GM18951 (cell line): ENCODE results near the gene CPNE1.

Source experiments
- POLR2A ChIP-seq: IDR thresholded peaks from 4 replicates; pipeline ENCODE4 v1.6.1; 2011; ENCODE audit warnings: mild to moderate bottlenecking; ENCODE audit not compliant: insufficient read length, insufficient read depth; ENCODE audit errors: extremely low read depth
- in situ Hi-C: fragments of 300-500 bp; cut with MboI; formaldehyde crosslinking; loops from one replicate; pipeline ENCODE4 v1.12.0; 2022; ENCODE audit warnings: low sequenced_read_pairs, mixed read lengths, inconsistent platforms; ENCODE audit not compliant: unreplicated experiment

The CPNE1 gene

DNA sequence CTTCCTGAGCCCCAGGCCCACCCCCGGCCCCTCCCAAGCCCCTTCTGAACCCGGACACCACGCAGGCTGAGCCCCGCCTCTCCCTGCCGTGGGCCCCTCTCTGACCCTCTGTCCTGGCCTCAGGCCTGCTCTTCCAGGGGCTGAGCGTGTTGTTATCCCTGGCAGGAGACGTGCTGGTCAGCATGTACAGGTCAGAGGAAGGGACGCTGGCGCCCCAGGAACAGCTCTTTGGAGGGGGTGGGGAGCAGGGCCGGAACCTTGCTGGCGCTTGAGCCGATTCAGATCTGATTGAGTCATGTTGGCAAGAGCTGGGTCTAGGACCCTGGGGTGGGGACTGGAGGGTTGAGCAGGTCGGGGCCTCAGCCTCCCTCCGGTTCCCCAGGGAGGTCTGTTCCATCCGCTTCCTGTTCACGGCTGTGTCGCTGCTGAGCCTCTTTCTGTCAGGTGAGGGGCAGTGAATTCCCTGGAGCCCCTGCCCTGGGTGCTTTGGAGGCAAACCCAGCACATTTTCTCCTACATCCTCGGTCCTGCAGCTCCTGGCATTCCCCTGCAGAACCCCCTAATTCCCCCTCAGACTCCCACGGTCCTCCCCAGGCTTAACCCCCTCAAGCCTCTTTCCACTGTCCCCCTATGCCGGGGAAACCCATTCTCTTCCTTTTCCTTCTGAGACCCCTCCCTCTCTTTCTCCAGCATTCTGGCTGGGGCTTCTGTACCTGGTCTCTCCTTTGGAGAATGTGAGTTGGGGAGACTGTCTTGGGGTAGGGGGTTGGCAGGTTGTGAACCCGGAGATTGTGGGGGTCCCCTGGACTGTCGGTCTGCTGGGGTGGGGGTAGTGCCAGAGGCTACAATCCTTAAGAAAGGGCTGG, 47.1 kb downstream of the CPNE1 start:
- TF ChIP-seq POLR2A: peak; percentile 33
- in situ Hi-C loops: no loop called here

DNA sequence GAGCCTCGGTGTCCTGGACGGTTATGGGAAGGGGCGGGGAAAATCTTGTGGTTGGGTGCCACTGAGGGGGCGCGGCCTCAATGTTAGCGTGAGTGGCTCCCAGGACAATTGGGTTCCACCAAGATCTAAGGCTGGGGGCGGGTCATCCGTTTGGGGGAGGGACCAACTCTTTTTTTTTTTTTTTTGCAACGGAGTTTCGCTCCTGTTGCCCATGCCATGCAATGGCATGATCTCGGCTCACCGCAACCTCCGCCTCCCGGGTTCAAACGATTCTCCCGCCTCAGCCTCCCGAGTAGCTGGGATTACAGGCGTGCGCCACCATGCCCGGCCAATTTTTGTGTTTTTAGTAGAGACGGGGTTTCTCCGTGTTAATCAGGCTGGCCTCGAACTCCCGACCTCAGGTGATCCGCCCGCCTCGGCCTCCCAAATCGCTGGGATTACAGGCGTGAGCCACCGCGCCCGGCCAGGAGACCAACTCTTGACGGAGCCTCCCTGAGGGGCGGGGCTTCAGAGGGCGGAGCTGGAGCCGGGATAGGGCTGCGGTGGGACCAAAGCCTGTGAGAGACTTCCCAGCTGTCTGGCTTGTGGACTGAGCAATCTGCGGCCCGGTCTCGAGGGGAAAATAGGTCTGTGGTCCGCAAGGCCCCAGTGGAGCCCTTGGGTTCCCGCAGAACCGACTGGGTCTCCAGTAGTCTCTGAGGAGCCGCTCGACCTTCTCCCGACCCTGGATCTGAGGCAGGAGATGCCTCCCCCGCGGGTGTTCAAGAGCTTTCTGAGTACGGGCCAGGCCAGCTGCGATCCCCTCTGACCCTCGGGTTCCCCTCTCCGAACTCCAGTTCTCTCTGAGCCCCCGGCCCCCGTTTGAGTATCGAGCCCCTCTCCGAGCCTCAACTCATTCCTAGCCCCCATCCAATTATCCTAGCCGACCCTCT, 48.0 kb downstream of the CPNE1 start:
- TF ChIP-seq POLR2A: peak; percentile 44
- in situ Hi-C loops: no loop called here

DNA sequence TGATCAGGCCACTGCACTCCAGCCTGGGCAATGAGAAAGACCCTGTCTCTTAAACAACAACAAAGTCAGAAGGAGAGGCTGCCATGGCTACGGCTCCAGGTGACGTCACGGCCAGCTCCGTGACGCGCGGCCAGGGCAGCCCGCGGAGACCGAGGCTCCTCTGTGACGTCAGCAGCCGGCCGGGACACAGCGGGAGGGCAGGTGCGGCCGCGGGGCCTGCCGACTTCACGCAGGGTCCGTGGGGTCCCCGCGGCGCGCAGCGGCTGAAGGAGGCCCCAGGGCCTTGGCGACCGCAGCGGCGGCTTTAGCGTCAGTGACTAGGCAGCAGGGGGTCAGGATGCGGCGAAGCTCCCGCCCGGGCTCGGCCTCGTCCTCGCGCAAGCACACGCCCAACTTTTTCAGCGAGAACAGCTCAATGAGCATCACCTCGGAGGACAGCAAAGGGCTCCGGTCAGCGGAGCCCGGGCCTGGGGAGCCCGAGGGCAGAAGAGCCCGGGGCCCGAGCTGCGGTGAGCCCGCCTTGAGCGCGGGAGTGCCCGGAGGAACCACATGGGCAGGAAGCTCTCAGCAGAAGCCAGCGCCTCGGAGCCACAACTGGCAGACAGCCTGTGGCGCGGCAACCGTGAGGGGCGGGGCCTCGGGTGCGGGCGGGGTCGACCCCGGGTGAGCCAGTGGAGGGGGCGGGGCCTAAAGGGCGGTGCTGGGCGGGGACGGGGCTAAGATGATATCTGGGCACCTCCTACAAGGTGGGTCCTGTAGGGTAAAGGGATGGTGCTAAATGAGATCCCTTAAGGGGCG, 48.8 kb downstream of the CPNE1 start, which contains the start of gene SPAG4:
Gene SPAG4 (plus strand): TSS at position 163 of the 798 bp plus-strand sequence. CDS start 175 bp downstream, at position 338.
- peak; percentile 77 for TF ChIP-seq POLR2A
- in situ Hi-C loops: no loop called here

DNA sequence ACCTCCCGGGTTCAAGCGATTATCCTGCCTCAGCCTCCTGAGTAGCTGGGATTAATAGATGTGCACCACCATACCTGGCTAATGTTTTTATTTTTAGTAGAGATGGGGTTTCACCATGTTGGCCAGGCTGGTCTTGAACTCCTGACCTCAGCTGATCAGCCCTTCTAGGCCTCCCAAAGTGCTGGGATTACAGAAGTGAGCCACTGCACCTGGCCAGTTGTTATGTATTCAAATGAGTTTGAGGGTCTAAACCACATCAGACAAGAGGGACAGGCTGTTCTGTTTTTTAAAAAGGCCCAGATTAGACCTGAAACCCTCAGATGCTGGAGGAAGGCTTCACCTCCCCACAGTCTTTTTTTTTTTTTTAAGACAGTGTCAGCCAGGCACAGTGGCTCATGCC, 53.2 kb downstream of the CPNE1 start:
- TF ChIP-seq POLR2A: no peak
- in situ Hi-C loops: no loop called here

DNA sequence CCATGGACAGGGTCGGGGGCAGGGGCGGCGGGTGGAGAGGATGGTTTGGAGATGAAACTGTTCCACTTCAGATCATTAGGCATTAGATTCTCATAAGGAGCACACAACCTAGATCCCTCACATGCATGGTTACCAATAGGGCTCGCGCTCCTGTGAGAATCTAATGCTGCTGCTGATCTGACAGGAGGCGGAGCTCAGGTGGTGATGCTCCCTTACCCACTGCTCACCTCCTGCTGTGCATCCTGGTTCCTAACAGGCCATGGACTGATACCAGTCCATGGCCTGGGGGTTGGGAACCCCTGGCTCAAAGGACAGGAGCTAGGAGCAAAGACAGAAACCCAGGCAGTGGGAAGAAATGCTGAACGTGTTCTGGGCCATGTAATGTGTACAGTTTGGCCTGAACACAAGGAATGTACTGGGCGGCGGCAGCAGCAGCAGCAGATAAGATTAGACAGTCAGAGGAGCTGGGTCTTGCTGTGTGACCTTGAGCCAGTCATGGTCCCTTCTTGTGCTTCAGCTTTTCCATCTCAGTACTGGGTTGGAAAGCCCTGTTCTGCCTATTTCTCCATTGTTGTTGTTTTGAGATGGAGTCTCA, 53.8 kb downstream of the CPNE1 start:
- no peak for TF ChIP-seq POLR2A
- in situ Hi-C loops: no loop called here

DNA sequence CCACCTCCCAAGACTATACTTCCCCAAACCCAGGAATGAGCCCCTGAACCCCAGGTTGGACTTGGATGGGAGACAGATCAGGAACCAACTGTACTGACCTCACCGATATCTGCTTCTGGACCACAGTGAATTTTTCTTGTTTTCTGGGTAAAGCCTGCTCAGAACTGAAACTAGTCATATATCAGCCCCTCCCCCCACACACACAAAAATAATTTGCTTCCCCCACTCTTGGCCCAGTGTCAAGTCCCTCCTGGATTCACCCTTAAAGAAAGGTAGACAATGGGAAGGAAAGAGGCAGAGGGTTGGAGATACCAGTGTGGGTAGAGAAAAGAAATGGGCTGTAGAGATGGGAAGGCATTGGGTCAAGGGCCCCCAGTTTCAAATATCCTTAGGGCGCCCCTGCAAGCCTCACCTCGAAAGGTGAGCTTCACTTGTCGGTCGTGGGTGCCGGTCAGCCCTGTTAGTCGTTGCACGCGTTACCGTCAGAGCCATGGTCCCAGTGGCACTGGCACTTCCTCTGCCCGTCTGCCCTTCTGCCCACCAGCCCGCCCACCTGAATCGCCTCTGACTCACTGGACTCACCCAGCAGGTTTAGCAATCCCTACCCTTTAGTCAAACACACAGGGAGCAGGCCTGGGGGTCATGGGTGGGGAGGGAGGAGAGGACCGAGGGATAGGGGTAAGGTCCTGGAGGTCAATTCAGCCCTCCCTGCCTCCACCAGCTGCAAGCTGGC, 57.5 kb downstream of the CPNE1 start:
- TF ChIP-seq POLR2A: no peak
- in situ Hi-C loops: no loop called here

DNA sequence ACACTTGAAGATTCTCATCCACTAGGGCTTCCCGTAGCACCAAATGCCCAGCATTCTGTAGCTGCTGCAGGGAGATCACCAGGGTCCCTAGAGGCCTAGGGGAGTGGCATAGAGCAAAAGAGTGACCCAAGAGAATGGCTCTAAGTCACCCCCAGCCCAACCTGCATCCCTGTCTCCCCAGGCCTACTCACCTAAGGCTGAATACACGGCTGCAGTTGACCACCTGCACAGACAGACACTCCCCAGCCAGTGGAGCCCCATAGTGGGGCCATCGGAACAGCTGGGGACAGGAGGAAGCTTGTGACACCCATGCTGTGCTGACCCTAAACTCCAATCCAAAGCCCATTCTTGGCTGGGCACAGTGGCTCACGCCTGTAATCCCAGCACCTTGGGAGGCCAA, 58.6 kb downstream of the CPNE1 start:
- in situ Hi-C loops: no loop called here
- no peak for TF ChIP-seq POLR2A

DNA sequence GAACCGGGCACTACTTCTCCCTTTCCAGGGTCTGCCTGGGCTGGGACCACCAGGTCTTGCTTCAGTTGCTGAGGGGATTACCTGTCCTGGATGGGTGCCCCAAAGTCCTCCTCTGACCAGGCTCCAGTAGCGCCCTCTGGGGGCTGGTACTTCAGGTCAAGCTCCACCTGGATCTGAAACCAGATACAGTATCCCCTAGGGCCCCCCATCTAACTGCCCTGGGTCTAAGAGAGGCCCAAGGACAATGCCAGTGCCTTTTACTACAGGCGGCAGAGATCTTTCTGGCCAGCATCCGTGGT, 60.3 kb downstream of the CPNE1 start:
- in situ Hi-C loops: no loop called here
- no peak for TF ChIP-seq POLR2A

DNA sequence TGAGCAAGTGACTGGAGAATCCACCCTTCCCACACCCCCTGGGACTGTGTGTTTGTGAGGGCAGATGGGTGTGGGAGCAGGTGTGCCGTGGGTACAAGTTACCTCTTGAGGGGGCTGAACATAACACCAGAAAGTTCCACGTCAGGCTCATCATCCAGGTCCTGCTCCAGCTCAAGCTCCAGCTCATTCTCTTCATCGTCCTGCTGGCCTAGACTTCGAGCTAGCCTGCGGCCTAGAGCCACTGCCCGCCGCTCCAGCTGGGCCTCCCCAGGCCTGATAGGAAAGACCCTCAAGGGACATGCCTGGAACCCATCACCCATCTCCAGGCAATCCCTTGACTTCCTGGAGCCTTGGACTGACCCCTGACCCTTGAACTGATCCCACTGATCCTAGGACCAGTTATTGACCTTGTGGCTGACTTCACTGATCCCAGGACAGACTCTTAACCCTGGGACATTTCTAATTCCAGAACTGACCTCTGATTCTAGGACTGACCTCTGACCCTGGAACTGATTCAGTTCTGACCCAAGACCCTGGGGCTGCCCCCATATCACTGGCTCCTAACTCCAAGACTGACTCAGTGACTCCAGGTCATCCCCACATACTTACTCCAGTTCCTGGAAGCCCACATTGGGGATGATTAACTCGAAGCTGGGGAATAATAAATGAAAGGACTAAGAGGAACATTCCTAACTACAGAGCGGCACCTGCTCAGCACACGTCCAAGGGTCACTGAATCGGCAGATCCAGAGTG, 60.8 kb downstream of the CPNE1 start:
- TF ChIP-seq POLR2A: no peak
- in situ Hi-C loops: no loop called here

DNA sequence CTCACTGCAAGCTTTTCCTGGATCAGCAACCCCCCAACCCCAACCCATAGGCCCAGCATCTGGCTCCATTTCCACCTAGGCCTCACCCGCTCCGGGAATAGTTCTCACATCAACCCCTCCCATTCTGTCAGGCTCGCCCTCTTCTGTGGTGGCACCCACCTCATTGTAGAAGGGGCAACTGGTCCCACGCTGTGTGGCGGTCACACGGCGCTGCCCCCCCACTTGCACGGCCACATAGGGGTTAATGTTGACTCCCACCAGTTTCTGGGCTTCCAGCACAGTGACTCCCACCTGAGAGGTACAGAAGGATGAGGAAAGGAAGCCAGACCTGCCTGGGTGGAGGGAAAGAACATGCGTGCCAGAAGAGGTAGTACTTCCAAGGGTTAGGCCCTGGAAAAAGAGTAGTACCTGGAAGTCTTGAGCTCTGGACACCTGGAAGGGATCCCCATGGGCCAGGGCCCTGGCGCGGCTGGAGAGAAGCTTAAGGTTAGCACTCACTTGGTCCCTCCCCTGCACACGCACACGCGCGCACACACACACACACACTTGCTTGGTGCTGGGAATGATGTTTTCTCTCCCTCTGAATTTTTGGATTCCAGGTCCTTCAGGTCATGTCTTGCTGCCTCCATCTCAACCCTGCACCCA, 61.7 kb downstream of the CPNE1 start:
- TF ChIP-seq POLR2A: no peak
- in situ Hi-C loops: no loop called here

DNA sequence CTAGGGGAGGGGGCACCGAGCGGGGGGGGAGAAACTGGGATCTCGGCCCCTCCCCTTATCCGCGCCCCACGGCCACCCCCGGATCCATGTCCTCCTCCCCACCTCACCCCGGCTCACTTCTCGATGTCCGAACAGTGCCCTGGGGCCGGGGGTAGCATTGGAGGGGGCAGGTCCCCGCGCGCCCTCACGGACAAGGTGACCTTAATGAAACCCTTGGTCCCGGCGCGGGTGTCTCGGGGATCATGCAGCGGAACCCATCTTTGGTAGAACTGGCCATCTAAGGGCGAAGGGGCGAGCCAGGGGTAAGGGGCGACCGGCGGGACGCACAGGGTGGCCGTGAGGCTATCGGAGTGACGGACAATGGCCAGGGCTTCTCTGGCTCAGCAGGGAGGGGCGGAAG, 62.7 kb downstream of the CPNE1 start:
- in situ Hi-C loops: no loop called here
- no peak for TF ChIP-seq POLR2A
